ENCODE measurements around the gene BICDL2. TPM values are rescaled to one million over a fixed set of nuclear protein-coding genes. Genes with fewer than 3 reads are reported as not detected.

Gene BICDL2
- total and polyA plus RNA-seq, 2 donors (not counting 1 experiment from before 2014, with no cell fraction given), result not detected

DNA sequence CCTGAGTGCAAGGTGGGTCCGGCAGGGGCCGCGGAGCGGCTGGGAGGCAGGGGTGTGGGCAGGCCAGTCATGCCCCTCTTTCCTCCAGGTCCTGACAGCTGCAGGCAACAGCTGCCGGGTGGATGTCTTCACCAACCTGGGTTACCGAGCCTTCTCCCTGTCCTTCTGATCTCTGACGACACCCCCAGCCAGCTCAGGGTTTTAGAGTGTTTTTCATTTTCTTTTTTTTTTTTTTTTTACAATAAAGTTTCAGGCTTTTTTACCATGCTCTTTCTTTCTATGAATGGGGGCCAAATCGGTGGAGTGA is 9.3 kb downstream of the BICDL2 start:
- Histone ChIP-seq H3K4me1 (ENCODE audit: control insufficient read depth, extremely low read depth, insufficient read depth, low read length) (peaks cover 6% of the 10 kb centered on the region), H3K9me3 (ENCODE audit: control insufficient read depth, insufficient read depth, low read depth, low read length) (no peaks in the 10 kb centered on the region), H3K36me3 (ENCODE audit: control insufficient read depth, insufficient read depth, low read length) (peaks cover 21% of the 10 kb centered on the region), H2AFZ (ENCODE audit: low read length) (no peak overlapping the region), H3K27me3 (ENCODE audit: control insufficient read depth, insufficient read depth, low read length) (peaks cover 9% of the 10 kb centered on the region), H4K20me1 (ENCODE audit: control insufficient read depth, extremely low read depth, insufficient read depth, low read length) (peaks cover 2% of the 10 kb centered on the region), H3K4me2 (ENCODE audit: extremely low read depth, insufficient read depth, low read length) (no peak overlapping the region), H3K9ac (ENCODE audit: insufficient read depth, low read length) (no peak overlapping the region), H3K4me3 (replicated peaks in 1 of 4; ENCODE audit: control extremely low read depth in 1 of 4, insufficient read depth in 1 of 4, low read depth in 3 of 4, low read length in 4 of 4) (no peak overlapping the region), H3K79me2 (ENCODE audit: control insufficient read depth, insufficient read depth, low read length) (peaks cover 2% of the 10 kb centered on the region), H3K27ac (ENCODE audit: insufficient read depth, low read length) (no peak overlapping the region)
- no peak for TF ChIP-seq CTCF (conservative IDR thresholded peaks at IDR 0.05 in 1 of 2, IDR thresholded peaks at IDR 0.05 in 1 of 2; ENCODE audit: low read depth in 1 of 2, low read length in 2 of 2)
- no peak for TF ChIP-seq EZH2 (IDR thresholded peaks at IDR 0.05; ENCODE audit: low read length, missing control alignments)
- DNase-seq (ENCODE audit: low read depth in 2 of 2), result no peak

DNA sequence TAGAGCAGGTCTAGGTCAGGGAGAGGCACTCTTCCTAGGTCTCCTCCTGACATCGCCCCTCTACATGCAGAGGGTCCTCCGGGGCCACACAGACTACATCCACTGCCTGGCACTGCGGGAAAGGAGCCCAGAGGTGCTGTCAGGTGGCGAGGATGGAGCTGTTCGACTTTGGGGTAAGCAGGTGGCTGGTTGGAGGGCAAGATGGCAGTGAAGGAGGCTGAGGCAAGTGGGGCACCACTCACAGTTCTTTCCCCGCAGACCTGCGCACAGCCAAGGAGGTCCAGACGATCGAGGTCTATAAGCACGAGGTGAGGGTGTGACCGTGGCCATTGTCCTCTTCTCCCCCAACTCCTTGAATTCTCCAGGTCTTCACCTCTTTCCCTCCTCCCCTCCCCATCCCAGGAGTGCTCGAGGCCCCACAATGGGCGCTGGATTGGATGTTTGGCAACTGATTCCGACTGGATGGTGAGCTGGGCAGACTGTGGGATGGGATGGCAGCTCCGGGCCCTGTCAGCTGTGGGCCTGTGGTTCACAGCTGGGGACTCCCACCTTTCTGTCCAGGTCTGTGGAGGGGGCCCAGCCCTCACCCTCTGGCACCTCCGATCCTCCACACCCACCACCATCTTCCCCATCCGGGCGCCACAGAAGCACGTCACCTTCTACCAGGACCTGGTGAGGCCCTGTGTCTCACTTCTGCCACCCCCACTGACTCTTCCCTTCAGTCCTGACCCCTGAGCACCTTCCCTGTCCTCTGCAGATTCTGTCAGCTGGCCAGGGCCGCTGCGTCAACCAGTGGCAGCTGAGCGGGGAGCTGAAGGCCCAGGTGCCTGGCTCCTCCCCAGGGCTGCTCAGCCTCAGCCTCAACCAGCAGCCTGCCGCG is 9.9 kb downstream of the BICDL2 start:
- Histone ChIP-seq H3K4me2 (ENCODE audit: extremely low read depth, insufficient read depth, low read length) (no peak overlapping the region), H3K4me3 (replicated peaks in 1 of 4; ENCODE audit: control extremely low read depth in 1 of 4, insufficient read depth in 1 of 4, low read depth in 3 of 4, low read length in 4 of 4) (no peak overlapping the region), H3K9me3 (ENCODE audit: control insufficient read depth, insufficient read depth, low read depth, low read length) (no peaks in the 10 kb centered on the region), H4K20me1 (ENCODE audit: control insufficient read depth, extremely low read depth, insufficient read depth, low read length) (peaks cover 2% of the 10 kb centered on the region), H3K9ac (ENCODE audit: insufficient read depth, low read length) (no peak overlapping the region), H3K4me1 (ENCODE audit: control insufficient read depth, extremely low read depth, insufficient read depth, low read length) (peaks cover 7% of the 10 kb centered on the region), H3K27me3 (ENCODE audit: control insufficient read depth, insufficient read depth, low read length) (peaks cover 5% of the 10 kb centered on the region), H2AFZ (ENCODE audit: low read length) (no peak overlapping the region), H3K36me3 (ENCODE audit: control insufficient read depth, insufficient read depth, low read length) (peaks cover 21% of the 10 kb centered on the region), H3K27ac (ENCODE audit: insufficient read depth, low read length) (no peak overlapping the region), H3K79me2 (ENCODE audit: control insufficient read depth, insufficient read depth, low read length) (peaks cover 2% of the 10 kb centered on the region)
- no peak for DNase-seq (ENCODE audit: low read depth in 2 of 2)
- TF ChIP-seq EZH2 (IDR thresholded peaks at IDR 0.05; ENCODE audit: low read length, missing control alignments), result no peak
- TF ChIP-seq CTCF (conservative IDR thresholded peaks at IDR 0.05 in 1 of 2, IDR thresholded peaks at IDR 0.05 in 1 of 2; ENCODE audit: low read depth in 1 of 2, low read length in 2 of 2), result no peak

DNA sequence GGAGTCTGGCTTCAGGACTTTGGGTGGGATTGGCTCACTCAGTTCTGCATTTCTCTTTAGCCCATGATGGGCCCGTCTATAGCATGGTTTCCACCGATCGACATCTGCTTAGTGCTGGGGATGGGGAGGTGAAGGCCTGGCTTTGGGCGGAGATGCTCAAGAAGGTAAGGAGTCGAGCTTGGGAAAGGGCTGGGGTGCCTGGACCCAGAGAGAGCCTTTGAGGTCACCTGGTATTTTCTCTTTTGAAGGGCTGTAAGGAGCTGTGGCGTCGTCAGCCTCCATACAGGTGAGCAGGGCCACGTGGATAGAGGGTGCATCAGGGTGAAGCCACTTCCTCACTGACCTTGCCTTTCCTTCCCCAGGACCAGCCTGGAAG is 10.8 kb downstream of the BICDL2 start:
- Histone ChIP-seq H3K9ac (ENCODE audit: insufficient read depth, low read length) (no peak overlapping the region), H3K4me3 (replicated peaks in 1 of 4; ENCODE audit: control extremely low read depth in 1 of 4, insufficient read depth in 1 of 4, low read depth in 3 of 4, low read length in 4 of 4) (no peak overlapping the region), H2AFZ (ENCODE audit: low read length) (no peak overlapping the region), H3K27ac (ENCODE audit: insufficient read depth, low read length) (no peak overlapping the region), H3K9me3 (ENCODE audit: control insufficient read depth, insufficient read depth, low read depth, low read length) (no peaks in the 10 kb centered on the region), H3K4me1 (ENCODE audit: control insufficient read depth, extremely low read depth, insufficient read depth, low read length) (peaks cover 7% of the 10 kb centered on the region), H3K36me3 (ENCODE audit: control insufficient read depth, insufficient read depth, low read length) (peaks cover 27% of the 10 kb centered on the region), H3K4me2 (ENCODE audit: extremely low read depth, insufficient read depth, low read length) (no peak overlapping the region), H3K79me2 (ENCODE audit: control insufficient read depth, insufficient read depth, low read length) (peaks cover 2% of the 10 kb centered on the region), H4K20me1 (ENCODE audit: control insufficient read depth, extremely low read depth, insufficient read depth, low read length) (no peaks in the 10 kb centered on the region), H3K27me3 (ENCODE audit: control insufficient read depth, insufficient read depth, low read length) (peaks cover 5% of the 10 kb centered on the region)
- no peak for DNase-seq (ENCODE audit: low read depth in 2 of 2)
- no peak for TF ChIP-seq CTCF (conservative IDR thresholded peaks at IDR 0.05 in 1 of 2, IDR thresholded peaks at IDR 0.05 in 1 of 2; ENCODE audit: low read depth in 1 of 2, low read length in 2 of 2)
- TF ChIP-seq EZH2 (IDR thresholded peaks at IDR 0.05; ENCODE audit: low read length, missing control alignments), result no peak

Measured in fibroblast of lung (primary cell).